GM20000 (cell line): ENCODE data around the gene EGLN1.

Experiments
- DNase-seq: peaks from one replicate; pipeline ENCODE4 v3.0.0; 2012; ENCODE audit warnings: low spot score
- TF ChIP-seq, protein P1 (sequence below): IDR thresholded peaks from 2 replicates; pipeline ENCODE4 v1.5.1; 2012; ENCODE audit warnings: mild to moderate bottlenecking, control low read depth; ENCODE audit errors: extremely low read depth, missing control alignments

Gene EGLN1

GRCh38 chr1:231384696-231385415 lies 37.2 kb downstream of the EGLN1 start:
- DNase-seq: no peak
- TF ChIP-seq, protein P1, sequence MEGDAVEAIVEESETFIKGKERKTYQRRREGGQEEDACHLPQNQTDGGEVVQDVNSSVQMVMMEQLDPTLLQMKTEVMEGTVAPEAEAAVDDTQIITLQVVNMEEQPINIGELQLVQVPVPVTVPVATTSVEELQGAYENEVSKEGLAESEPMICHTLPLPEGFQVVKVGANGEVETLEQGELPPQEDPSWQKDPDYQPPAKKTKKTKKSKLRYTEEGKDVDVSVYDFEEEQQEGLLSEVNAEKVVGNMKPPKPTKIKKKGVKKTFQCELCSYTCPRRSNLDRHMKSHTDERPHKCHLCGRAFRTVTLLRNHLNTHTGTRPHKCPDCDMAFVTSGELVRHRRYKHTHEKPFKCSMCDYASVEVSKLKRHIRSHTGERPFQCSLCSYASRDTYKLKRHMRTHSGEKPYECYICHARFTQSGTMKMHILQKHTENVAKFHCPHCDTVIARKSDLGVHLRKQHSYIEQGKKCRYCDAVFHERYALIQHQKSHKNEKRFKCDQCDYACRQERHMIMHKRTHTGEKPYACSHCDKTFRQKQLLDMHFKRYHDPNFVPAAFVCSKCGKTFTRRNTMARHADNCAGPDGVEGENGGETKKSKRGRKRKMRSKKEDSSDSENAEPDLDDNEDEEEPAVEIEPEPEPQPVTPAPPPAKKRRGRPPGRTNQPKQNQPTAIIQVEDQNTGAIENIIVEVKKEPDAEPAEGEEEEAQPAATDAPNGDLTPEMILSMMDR: no peak

DNA sequence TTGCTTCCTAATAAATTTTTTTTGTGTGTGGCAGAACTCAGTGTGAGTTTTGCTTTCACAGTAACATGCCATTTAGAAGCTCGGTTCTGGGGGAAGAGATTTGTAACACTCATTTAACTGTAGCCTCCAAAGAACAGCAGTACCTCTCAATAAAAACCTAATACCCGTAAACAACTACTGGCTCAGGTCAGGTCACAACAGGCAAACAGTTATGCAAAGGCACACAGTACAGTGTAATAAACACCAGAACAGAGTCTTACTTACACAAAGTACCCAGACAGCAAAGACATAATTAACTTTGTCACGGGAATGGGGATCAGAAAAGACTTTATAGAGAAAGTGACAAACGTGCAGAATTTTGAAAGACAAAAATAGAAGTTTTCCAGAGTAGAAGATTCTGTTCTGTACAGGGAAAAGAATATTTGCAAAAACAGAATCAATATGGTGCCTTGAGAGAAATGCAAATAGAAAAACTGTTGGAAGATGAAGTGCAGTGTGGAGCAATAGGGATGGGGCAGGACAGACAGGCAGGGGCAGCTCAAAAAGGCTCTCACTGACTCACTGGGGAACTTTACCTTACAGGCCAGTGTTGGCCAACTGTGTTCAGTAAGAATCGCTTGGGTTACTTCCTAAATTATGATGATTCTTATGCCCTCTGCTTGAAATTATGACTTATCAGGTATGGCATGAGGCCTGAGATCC lies 38.8 kb downstream of the EGLN1 start:
- TF ChIP-seq, protein P1: no peak
- no peak for DNase-seq

GRCh38 chr1:231382426-231382825 lies 39.7 kb downstream of the EGLN1 start:
- TF ChIP-seq, protein P1: no peak
- DNase-seq: no peak

- DNase-seq: no peak
- TF ChIP-seq, protein P1: no peak
These were observed 40.4 kb downstream of the EGLN1 start for GRCh38 chr1:231381729-231382128.

- DNase-seq: no peak
These were observed 45.1 kb downstream of the EGLN1 start for GRCh38 chr1:231376875-231377549.

GRCh38 chr1:231376101-231376500 lies 46.0 kb downstream of the EGLN1 start:
- DNase-seq: no peak
- TF ChIP-seq, protein P1: no peak

More at GRCh38 chr1:231376875-231377549, 45.1 kb downstream of the EGLN1 start:
- TF ChIP-seq, protein P1: no peak

GRCh38 chr1:231374394-231374793 lies 47.7 kb downstream of the EGLN1 start:
- TF ChIP-seq, protein P1: no peak
- DNase-seq: no peak
